SK-N-SH treated with all-trans-retinoic acid at 6 μM for 48 hours (cell line): ENCODE data around the gene MRPL1.

Source experiments
- ARNTL ChIP-seq: fragments of 450-650 bp; formaldehyde crosslinking; IDR thresholded peaks from 2 replicates; pipeline ENCODE4 v1.5.0; 2020; ENCODE audit warnings: low read depth, mild to moderate bottlenecking, moderate library complexity, borderline replicate concordance
- CSDC2 ChIP-seq: fragments of 250-450 bp; sonication (Bioruptor Pico); IDR thresholded peaks from 2 replicates; pipeline ENCODE4 v1.5.0; 2020; ENCODE audit warnings: mild to moderate bottlenecking, moderate library complexity
- GLIS3 ChIP-seq: fragments of 250-450 bp; sonication (Bioruptor Pico); IDR thresholded peaks from 2 replicates; pipeline ENCODE4 v1.5.0; 2020; ENCODE audit warnings: mild to moderate bottlenecking, moderate library complexity
- ZFP30 ChIP-seq: fragments of 450-650 bp; formaldehyde crosslinking; IDR thresholded peaks from 2 replicates; pipeline ENCODE4 v1.5.0; 2022; ENCODE audit warnings: mild to moderate bottlenecking, moderate library complexity
- ZNF8 ChIP-seq: fragments of 450-650 bp; formaldehyde crosslinking; IDR thresholded peaks from 2 replicates; pipeline ENCODE4 v1.5.0; 2020; ENCODE audit warnings: mild to moderate bottlenecking, moderate library complexity

DNA sequence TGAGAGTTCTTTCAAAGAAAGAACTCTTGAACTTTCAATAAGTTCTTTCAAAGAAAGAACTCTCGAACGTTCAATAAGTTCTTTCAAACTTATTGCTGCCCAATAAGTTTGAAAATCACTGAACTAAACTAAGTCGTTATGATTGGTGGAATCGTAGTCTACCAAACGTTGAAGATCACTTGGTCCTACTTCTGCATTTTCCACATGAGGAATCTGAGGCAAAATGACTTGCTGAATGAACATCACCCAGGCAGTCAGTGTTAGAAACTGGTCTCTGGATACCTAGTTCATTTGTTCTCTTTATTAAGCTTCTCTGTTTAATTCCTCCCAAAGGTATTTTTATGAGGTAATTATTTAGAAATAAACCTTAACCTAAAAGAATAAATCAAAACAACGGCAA is 36.4 kb upstream of the MRPL1 start:
- TF ChIP-seq CSDC2 (no peak), ZFP30 (CRISPR knock-in tag) (no peak), ARNTL (CRISPR knock-in tag) (no peak), ZNF8 (CRISPR knock-in tag) (no peak), GLIS3 (no peak)
